HG02571 (cell line): ENCODE results near the gene CERS6.

Source experiments
- ATAC-seq: cut with Tn5 transposase; IDR thresholded peaks from one replicate; pipeline ENCODE4 v1.9.1; 2021; ENCODE audit warnings: mild to moderate bottlenecking, moderate library complexity; ENCODE audit not compliant: unreplicated experiment

Gene CERS6

GRCh38 chr2:168722592-168722991 lies 266.5 kb downstream of the CERS6 start:
- ATAC-seq = no peak

- ATAC-seq = no peak
Measured at GRCh38 chr2:168723275-168723899, 267.3 kb downstream of the CERS6 start.

- no peak for ATAC-seq
Measured at GRCh38 chr2:168726375-168726774, 270.3 kb downstream of the CERS6 start.

- no peak for ATAC-seq
Measured at GRCh38 chr2:168727904-168728470, 271.9 kb downstream of the CERS6 start.

- no peak for ATAC-seq
Measured at GRCh38 chr2:168729455-168729854, 273.4 kb downstream of the CERS6 start.

DNA sequence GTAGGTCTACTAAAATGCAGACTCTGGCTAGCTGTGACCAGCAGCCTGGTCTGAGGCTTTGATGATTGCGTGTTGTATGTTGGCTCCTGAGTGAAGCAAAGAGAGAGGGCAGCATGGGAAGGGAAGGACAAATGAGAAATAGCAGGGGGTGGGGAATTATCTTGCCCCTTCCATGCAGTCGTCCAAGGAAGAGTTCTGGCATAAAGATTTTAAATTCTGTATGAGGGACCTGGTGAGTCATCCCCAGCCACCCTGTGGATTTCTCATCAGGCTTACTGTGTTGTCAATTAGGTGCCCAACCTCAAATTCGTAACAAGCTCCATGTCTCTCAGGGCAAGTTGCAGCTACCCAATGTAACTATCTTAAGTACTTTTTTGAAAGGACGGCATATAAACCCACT lies 274.3 kb downstream of the CERS6 start:
- no peak for ATAC-seq

DNA sequence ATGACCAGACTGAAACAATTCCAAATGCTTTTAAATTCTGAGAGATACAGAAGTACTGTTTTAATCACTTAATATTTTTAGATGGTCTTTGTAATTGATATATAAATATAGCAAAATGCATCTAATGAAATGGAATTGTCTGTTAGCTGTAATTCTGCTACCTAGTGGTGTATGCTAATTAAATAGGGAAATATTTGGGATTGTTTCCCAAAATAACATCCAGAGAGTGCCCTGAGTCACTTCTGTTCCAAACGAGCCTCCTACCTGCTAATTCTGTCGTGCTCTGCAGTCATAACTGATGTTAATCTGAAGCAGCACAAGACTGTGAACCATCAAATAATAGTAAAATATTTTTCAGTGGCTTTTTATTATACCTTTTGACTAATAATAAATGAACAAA lies 274.9 kb downstream of the CERS6 start:
- no peak for ATAC-seq

- ATAC-seq = no peak
Measured at GRCh38 chr2:168731616-168732015, 275.5 kb downstream of the CERS6 start.

GRCh38 chr2:168732100-168732499 lies 276.0 kb downstream of the CERS6 start:
- no peak for ATAC-seq

DNA sequence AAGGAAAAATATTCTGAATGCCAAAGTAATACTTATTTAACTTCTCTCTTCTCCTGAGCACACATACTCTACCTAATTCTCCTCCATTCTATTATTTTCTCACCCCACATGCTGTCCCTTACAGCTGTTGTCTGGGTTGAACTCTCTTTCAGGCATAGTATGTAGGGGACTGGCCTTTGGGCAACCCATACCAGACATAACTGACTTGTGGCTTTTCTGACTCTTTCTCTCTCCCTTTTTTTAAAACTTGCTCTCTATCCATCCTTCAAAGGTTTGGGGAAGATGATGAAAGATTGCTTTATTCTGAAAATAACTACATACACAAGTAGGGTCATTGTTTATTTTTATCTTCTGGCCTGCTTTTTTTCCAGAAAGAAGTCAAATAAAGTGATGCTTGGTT lies 276.4 kb downstream of the CERS6 start:
- ATAC-seq = no peak

DNA sequence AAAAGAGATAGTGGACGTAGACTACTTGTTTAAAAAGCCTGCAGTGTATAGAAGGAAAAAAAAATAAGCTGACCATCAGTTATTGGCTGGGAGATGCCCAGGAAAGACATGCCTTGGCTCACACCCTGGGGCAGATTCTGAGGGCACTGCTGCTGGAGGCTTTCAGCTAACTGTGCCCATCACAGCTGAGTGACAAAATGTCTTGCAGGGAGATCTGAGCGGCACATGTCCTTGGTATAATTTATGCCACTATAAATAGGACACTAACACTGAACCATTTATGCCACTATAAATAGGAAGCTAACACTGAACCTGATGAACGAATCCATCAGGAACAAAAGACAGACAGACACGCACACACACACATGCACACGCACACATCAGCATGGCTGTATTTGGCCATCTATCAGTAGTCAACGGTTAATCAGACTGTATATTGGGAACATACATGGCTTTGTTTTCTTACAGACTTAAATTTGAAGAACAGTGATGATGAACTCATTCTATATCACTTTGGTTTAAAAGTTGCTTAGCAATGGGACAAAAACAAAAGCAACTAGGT lies 278.2 kb downstream of the CERS6 start:
- ATAC-seq = no peak

DNA sequence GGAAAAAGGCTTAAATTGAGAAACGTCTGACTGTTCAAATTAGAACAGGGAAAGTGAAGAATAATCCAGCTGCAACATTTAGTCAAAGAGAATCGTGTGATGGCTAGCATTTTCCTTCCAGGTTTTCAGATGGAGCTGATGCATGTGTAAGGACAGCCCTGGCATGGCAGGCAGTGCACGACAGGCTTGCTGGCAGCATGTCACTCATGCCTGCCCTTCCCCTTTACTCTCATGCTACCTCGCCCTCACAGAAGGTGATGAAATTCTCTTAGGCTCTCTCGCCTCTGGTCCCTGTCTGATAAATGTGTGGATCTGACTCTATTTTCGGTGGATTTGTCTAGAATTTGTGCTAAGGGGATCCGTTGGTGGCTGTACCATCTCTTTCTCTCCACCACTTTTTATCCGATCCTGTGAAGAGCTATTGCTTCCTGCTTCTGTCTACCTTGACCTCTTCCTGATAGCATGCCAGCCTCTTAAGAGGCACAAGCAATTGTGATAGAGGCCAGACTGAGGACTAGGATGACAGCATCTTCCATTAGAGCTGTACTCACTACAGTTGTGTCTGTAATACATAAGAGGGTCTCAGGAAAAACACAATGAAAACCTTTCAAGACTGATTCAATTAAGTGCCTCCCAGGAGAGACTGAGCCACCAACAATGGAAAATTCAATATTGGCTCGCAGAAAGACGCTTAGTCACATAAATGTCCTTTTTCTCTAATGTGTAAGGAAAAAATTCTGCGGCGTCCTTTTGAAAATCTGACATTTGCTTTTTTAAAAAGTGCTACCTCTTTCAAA lies 280.8 kb downstream of the CERS6 start:
- no peak for ATAC-seq

DNA sequence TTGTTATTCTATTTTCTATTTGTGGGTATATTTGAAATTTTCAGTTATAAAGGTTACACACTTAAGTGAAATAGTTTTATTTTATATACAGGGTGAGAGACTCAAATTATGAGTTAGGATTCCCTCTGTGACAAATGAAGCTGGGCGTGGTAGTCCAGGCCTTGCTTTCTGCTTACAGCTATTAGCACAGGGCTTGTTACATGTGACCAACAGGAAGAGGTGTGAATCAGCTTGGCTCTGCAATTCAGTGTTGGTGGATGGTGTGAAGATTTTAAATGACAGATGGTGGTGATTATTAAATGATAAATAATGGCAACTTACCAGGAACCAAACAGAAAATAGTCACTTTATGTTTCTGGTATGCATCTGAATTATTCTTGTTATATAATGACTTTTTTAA lies 282.0 kb downstream of the CERS6 start:
- no peak for ATAC-seq

GRCh38 chr2:168740360-168740759 lies 284.3 kb downstream of the CERS6 start:
- ATAC-seq = no peak

DNA sequence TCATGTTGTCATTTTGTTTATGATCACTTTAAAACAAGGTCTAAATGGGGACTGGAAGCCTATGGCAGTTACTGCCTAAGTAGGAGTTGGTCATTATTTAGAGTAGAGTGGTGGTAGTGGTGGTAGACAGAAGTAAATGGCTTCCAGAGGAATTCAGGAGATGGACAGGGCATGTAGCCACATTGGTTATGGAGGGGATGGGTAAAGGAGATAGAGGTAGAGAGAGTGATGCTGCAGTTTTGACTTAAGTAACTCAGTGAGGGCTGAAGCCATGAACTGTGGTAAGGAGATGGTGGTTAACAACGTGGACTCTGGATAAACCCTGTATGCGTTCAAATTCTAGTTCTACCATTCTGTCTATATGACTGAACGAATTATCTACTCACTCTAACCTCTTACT lies 284.7 kb downstream of the CERS6 start:
- no peak for ATAC-seq

DNA sequence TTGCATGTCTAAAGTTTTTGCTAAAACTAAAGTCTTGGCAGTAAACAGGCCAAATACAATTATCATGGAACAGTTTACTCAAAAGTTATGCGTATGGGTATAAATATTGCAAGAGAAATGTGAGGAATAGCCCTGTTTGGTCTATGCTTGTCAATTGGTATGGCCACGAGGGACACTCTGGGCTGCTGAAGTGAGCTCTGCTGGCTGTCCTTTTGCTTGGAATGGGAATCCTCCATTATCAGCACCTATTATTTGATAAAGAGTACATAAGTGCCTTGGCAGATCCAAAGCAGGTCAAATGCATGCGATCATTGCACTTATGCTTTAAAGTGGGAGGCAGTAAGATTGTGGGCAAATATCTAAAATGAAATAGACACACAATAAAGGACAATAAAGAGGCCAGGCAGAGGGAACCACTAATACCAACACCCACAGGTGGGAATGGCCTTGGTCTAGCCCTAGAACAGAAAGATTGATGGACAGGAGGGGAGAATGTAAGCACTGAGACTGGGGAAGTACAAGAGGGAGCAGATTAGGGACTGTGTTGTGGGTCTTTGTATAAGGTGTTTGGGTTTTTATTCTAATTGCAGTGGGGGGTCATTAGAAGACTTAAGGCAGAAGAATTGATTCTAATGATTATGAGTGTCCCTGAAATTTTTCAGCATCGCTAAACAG lies 286.3 kb downstream of the CERS6 start:
- ATAC-seq = no peak

GRCh38 chr2:168744844-168745243 lies 288.8 kb downstream of the CERS6 start:
- no peak for ATAC-seq

DNA sequence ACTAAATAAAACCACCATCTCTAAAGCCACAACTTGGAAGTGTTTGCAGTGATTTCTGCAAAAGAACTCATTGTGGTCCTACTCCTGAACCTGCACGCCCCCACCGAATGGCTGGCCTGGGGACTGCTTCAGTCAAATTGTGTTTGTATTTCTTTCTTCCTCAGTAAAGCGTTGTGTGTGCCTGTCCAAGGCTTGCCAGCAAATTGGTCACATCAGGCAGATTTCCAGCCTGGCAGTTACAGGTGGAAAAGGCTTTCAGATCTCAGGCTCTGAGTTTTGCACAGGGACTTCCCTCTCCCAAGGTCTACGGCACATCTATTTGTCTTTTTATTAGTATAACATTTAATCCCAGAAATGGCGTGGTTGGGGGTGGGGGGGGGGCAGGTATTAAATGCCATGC lies 292.4 kb downstream of the CERS6 start:
- ATAC-seq = no peak

DNA sequence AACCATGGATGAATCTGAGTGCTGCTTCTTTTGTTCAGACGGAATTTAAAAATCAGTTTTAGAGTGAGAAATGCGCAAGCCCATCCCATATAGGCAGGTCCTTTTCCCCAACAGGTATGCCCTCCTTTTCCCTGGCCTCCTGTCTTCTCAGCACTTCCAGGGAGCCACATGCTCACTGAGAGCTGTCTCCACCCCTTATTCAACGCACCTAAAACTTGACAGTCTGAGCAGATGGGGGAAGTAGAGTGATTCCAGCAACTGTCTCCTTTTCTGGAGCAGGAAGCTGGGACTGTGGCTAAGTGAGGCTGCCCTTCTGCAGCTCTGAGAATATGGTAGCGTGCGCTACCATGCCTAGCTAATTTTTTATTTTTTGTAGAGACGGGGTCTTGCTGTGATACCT lies 293.2 kb downstream of the CERS6 start:
- no peak for ATAC-seq

- ATAC-seq = no peak
Measured at GRCh38 chr2:168751104-168751740, 295.1 kb downstream of the CERS6 start.

DNA sequence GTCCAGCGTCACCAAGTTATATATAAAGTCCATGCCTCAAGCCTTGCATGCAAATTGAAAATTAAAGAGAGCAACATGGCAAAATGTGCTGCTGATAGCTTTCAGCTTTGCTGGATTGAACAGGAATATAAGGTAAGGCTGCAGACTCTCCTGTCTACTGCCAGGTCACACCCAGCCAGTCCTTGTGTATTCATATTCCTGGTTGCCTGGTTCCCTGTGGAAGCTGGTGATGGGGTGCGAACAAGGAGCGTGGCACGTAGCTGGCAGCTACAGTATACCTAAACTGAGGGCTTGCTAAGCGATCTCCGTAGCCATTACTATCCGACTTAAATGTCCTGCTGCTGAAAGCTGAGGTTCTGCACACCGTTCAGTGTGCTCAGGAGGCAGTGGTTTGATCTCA lies 296.3 kb downstream of the CERS6 start:
- ATAC-seq = no peak
